GM19395 (cell line): ENCODE results near the gene PPP2R2D.
"Not testable (repeated sequence)": the region's sequence is repeated elsewhere in the genome, so short reads cannot be mapped to it uniquely, and the experiment has no call there.

Source experiments
- ATAC-seq: cut with Tn5 transposase; IDR thresholded peaks from one replicate; pipeline ENCODE4 v1.9.1; 2021; ENCODE audit warnings: mild to moderate bottlenecking, moderate library complexity; ENCODE audit not compliant: unreplicated experiment

Gene PPP2R2D

GRCh38 chr10:131905603-131906268 lies 4.9 kb downstream of the PPP2R2D start:
- ATAC-seq, result no peak

GRCh38 chr10:131906269-131906639 lies 5.4 kb downstream of the PPP2R2D start:
- no peak for ATAC-seq

- ATAC-seq, result no peak
Measured at GRCh38 chr10:131907679-131908078, 6.9 kb downstream of the PPP2R2D start.

- ATAC-seq, result no peak
Measured at GRCh38 chr10:131908151-131908550, 7.3 kb downstream of the PPP2R2D start.

GRCh38 chr10:131909014-131909808 lies 8.4 kb downstream of the PPP2R2D start:
- ATAC-seq, result no peak

DNA sequence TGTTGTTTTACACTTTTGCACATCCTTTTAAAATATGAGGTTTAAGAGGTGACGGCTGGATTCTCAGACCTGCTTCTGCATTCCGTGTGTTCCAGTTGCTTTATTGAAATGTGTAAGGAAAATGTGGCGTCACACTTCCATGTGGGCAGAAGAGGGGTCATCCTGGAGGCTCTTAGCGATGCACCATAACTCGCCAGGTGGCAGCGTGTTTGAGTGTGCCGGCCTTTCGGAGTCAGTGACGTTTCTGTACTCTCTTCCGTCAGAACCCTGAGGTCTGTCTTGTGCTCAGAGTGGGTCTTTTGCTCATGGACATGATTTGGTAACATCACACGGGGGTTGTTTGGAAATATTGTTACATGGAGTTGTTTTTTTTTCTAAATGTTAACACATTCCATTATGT lies 9.1 kb downstream of the PPP2R2D start:
- ATAC-seq, result no peak

GRCh38 chr10:131910663-131911314 lies 10.0 kb downstream of the PPP2R2D start:
- ATAC-seq, result no peak

DNA sequence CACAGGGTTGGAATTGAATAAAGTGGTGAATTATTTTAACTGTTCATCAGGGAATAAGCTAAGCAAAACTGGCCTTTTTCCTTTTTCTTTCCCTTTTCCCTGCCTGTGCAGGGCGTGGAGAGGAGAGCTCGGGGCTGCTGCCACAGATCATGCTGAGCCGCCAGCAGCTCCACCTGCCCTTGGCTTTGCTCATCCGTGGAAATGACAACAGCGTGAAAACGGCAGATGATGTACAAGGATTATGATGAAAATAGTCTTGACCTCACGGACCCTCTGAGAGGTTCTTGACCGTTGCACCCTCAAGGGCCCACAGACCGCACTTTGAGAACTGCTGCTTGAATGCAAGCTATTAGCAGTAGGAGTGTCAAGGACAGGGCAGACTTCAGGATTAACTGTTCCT lies 10.6 kb downstream of the PPP2R2D start:
- ATAC-seq, result no peak

DNA sequence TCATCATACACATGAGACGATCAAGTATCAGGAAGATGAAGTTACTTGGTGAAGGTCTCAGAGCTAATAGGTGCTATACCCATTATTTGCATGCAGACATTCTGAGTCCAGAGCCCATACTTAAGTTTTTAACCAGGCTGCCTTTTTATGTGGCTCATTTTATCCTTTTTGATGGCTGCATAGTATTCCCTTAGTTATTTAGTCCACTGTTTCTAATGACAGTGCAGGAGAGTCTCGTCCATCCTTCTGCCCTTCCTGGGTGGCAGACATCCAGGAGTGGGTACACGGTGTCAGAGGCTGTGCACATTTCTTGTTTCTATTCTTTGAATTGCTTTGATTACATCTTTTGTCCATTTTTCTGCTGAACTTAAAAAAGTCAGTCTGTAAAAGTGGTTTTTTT lies 11.8 kb downstream of the PPP2R2D start:
- ATAC-seq, result no peak

DNA sequence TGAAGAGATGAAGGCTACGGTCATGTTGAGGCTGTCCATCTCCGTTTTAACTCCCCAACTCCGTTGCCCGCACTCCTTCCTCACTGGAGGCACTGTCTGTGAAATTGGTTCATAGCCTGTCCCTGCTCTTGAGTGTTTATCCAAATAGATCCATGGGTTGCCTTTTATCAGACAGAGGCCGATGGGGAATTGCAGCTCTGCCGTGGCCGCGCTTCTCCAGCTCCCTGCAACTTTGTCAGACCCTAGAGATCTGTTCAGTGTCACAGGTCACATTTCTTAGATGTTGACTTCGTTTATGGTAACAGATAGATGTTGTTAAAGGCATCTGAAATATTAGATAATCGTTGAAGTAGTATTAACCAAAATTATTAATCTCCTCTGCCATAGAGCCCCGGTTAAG lies 14.7 kb downstream of the PPP2R2D start:
- no peak for ATAC-seq

DNA sequence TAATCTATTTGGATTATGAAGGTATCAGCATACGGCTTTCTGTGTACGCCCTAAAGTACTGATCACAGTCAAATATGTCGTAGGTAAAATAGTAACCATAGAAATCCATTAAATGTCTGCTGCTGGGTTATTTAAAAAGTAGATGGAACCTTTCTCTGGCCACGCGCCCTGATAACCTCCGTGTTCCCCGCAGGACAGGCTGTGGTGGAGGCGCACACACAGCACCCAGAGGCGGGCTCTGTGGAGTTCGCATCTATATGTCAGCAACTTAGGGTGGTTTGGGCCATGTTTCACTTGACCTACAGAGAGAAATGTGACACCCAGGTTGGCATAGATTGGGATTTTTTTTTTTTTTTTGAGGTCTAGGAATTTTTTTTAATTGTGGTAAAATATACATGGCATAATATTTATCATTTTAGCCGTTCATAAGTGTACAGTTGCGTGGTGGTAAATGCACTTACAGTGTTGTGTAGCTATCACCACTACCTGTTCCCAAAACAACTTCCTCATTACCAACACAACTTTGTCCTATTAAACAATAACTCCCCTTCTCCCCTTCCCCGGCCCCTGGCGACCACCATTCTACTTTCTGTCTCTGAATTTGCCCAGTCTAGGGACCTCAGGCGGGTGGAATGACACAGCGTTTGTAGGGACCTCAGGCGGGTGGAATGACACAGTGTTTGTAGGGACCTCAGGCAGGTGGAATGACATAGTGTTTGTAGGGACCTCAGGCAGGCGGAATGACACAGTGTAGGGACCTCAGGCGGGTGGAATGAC lies 15.4 kb downstream of the PPP2R2D start:
- no peak for ATAC-seq

DNA sequence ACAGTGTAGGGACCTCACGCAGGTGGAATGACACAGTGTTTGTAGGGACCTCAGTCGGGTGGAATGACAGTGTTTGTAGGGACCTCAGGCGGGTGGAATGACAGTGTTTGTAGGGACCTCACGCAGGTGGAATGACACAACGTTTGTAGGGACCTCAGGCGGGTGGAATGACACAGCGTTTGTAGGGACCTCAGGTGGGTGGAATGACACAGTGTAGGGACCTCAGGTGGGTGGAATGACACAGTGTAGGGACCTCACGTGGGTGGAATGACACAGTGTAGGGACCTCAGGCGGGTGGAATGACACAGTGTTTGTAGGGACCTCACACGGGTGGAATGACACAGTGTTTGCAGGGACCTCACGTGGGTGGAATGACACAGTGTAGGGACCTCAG lies 16.0 kb downstream of the PPP2R2D start:
- not testable (repeated sequence) for ATAC-seq

GRCh38 chr10:131917496-131917895 lies 16.7 kb downstream of the PPP2R2D start:
- ATAC-seq, result not testable (repeated sequence)

GRCh38 chr10:131919461-131919860 lies 18.7 kb downstream of the PPP2R2D start:
- not testable (repeated sequence) for ATAC-seq

DNA sequence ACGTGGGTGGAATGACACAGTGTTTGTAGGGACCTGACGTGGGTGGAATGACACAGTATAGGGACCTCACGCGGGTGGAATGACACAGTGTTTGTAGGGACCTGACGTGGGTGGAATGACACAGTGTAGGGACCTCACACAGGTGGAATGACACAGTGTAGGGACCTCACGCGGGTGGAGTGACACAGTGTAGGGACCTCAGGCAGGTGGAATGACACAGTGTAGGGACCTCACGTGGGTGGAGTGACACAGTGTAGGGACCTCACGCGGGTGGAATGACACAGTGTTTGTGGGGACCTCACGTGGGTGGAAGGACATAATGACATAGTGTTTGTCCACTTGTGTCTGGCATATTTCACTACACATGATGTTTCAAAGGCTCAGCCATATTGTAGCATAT lies 19.3 kb downstream of the PPP2R2D start:
- ATAC-seq, result no peak

DNA sequence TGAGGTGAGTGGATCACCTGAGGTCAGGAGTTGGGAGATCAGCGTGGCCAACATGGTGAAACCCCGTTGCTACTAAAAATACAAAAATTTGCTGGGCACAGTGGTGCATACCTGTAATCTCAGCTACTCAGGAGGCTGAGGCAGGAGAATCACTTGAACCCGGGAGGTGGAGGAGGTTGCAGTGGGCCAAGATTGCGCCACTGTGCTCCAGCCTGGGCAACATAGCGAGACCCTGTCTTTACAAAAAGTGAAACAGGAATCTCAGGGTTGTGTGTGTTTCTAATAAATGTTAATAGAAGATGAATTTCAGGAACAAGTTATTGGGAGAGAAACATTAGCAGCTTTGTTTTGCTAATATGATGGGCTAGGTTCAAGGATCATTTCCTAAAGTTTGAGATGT lies 19.9 kb downstream of the PPP2R2D start:
- ATAC-seq, result no peak

GRCh38 chr10:131921184-131921583 lies 20.4 kb downstream of the PPP2R2D start:
- no peak for ATAC-seq

- no peak for ATAC-seq
Measured at GRCh38 chr10:131923038-131923756, 22.4 kb downstream of the PPP2R2D start.

GRCh38 chr10:131925011-131925649 lies 24.3 kb downstream of the PPP2R2D start:
- no peak for ATAC-seq

- ATAC-seq, result no peak
Measured at GRCh38 chr10:131925716-131926115, 24.9 kb downstream of the PPP2R2D start.
